ENCODE results near the gene TRAPPC3L. TPM values are rescaled to one million over a fixed set of nuclear protein-coding genes. Genes with fewer than 3 reads are reported as not detected.

Gene TRAPPC3L
- 0.09 TPM in 2 replicates for total RNA-seq

DNA sequence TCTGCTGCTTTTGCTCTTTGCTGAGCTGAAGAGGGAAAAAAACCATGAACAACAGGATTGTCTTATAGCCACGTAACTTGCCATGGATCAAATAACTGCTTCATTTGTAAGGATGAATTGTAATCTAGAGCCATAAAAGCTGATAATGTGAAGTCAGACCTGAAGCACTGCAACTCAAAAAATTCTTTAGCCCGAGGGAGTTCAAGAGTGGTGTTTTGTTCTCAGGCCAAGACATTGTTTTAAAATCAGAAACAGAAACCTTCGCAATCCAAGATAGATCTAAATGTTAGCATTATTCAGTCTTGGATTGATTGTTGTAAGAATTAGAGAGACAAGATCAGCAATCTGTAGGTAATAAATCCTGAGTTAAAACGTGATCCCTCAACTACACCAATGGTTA lies at the start of gene TRAPPC3L:
Gene TRAPPC3L (minus strand): TSS at position 34 of the 400 bp plus-strand sequence. CDS start 170 bp downstream, outside the sequence.

DNA sequence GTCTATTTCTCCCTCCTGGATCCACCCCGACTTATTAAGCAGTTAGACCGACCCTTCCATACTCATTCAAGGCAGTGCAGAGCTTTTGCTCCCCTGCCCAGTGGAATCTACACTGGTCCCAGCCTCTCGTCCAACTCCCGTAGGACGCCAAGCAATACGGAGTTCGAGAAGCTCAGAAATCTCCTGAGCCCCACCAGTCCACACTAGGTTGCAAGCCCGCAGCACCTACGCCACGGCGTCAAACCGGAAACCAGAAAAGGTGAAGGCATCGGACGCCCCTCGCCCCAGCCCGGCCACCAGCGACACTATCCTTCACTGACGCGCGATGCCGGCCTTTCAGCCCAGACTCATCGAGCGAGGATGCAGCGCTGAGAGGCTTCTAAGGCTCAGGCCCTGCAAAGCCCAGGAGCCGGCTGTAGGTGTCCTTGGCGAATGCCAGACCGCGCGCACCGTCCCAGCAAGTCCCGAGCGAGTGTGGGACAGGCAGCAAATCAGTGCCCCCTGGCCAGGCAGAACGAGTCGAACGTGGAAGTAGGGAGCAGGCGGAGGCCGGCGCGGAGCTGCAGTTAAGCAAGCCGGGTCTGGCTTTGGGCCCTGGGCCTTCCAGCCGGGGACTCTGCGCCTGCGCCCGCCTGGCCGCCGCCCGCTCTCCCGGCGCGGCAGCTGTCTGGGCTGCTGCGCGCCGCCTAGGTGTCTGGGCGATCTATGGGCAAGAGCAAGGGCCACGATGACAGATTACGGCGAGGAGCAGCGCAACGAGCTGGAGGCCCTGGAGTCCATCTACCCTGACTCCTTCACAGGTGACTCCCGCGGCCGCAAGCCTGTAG lies 25.6 kb upstream of the TRAPPC3L start, which contains the start of gene RWDD1:
Gene RWDD1 (plus strand): TSS at position 649 of the 827 bp plus-strand sequence. CDS start 79 bp downstream, at position 728.

DNA sequence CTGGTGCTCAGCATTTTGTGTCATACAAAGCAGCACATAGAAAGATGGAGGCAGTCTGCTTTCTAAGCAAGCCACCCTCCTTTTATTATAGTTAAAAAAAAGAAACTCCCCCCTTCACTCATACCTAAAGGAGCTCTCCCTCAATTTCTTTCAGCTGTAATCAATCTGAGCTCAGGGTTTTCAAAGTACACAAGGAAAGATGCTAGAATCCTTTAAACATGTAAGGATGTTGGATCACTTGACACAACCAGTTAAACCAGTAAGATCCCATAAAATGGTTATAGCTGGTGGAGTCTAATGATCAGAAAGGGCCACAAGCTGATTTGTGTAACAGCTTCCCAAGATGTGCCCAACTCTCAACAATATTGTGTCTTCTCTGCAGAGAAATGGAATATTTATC lies 8.0 kb upstream of the TRAPPC3L start, which contains the start of gene CALHM4:
Gene CALHM4 (plus strand): TSS at position 301 of the 400 bp plus-strand sequence. CDS start 43 bp downstream, at position 344.

DNA sequence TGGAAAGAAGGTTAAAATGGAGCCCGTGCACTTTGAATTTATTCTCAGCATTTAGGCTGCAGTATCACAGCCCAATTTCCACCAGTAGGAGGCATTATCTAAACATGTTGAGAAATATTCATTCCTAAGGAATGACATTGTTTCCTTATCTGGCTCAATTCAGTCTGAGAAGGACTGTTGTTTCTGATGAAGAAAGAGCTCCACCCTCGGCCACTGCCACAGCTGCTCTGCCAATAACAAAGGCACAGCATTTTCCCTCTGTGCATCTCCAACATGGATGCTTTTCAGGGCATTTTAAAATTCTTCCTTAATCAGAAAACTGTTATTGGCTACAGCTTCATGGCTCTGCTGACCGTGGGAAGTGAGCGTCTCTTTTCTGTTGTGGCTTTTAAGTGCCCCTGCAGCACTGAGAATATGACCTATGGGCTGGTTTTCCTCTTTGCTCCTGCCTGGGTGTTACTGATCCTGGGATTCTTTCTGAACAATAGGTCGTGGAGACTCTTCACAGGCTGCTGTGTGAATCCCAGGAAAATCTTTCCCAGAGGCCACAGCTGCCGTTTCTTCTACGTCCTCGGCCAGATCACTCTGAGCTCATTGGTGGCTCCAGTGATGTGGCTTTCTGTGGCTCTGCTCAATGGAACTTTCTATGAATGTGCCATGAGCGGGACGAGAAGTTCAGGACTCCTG lies 33.9 kb downstream of the TRAPPC3L start, which contains the start of gene CALHM5:
Gene CALHM5 (plus strand): TSS at position 216 of the 687 bp plus-strand sequence. CDS start 58 bp downstream, at position 274.

DNA sequence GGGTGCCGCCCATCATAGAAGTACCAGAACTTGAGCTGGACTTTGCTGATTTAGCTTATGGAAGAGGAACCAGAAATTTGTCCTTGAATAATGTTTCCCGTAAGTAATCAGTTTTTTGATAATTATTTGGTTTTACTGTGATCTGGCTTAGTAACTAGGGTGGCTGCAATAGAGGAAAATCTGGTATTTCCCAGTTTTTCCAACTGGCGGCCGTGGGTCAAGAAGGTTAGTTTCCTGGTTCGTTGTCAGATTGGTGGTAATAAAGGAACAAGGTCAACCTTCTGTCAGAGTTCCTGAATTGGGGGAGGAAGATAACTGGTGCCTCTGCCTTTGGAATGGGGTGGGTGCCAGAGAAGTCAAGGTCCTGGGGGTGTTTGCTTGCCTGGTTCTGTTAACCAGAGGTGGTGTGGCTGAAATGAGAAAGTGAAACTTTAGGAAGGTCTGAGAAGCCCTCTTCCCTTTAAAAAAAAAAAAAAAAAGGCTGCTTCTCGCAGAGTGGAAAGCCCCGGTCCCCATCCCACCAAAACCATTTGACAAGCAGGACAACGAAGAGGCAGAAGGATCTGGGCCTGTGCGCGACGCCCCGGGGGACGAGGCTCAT lies 84.1 kb downstream of the TRAPPC3L start, which contains the start of gene CALHM6:
Gene CALHM6 (plus strand): TSS at position 45 of the 601 bp plus-strand sequence. CDS start 555 bp downstream, at position 600.

Other genes with a start within 250 kb of the TRAPPC3L start
- gene DSE, start 174.7 kb downstream of the TRAPPC3L start, total RNA-seq: 30.2 and 61.5 TPM in 2 replicates
- 0.09 and 0.94 TPM in 2 replicates for gene CALHM6, start 84.3 kb downstream of the TRAPPC3L start, total RNA-seq
- 8.4 and 8.5 TPM in 2 replicates for gene CALHM5, start 34.0 kb downstream of the TRAPPC3L start, total RNA-seq
- gene CALHM4, start 8.1 kb upstream of the TRAPPC3L start, total RNA-seq: 0.18 and 0.19 TPM in 2 replicates
- gene RWDD1, start 25.8 kb upstream of the TRAPPC3L start, total RNA-seq: 21.1 and 23.5 TPM in 2 replicates
- gene RSPH4A, start 70.8 kb upstream of the TRAPPC3L start, total RNA-seq: 0.09 and 0.18 TPM in 2 replicates
- 14.8 and 16.5 TPM in 2 replicates for gene ZUP1, start 123.1 kb upstream of the TRAPPC3L start, total RNA-seq
- gene KPNA5, start 135.5 kb upstream of the TRAPPC3L start, total RNA-seq: 7.9 and 9.0 TPM in 2 replicates
- gene FAM162B, start 220.0 kb upstream of the TRAPPC3L start, total RNA-seq: 0.09 and 0.19 TPM in 2 replicates